Cardiac muscle cell (in vitro differentiated cells and primary cell): ENCODE data around the gene FNDC3B. TPM values are rescaled to one million over a fixed set of nuclear protein-coding genes. Genes with fewer than 3 reads are reported as not detected.
A peak's percentile ranks its signal among the peaks of the same experiment; 100 is the strongest.
"Not testable (repeated sequence)": the region's sequence is repeated elsewhere in the genome, so short reads cannot be mapped to it uniquely, and the experiment has no call there.

Experiments used
- DNase-seq, 2 donors: peaks; one replicate each; pipeline versions ENCODE4 v3.0.0 to v3.0.0-alpha.2; 2010 to 2017; ENCODE audit warnings: low read depth in 1 of 2, low spot score in 1 of 2
- H3K27ac ChIP-seq: fragments of 200-600 bp; sonication (generic); 2 replicates; pipeline ENCODE4 v1.5.1; 2016
- H3K27me3 ChIP-seq: fragments of 200-600 bp; sonication (generic); 2 replicates; pipeline ENCODE4 v1.6.0; 2016; ENCODE audit warnings: control low read depth
- H3K36me3 ChIP-seq: fragments of 200-600 bp; sonication (generic); 2 replicates; pipeline ENCODE4 v1.5.1; 2016; ENCODE audit warnings: control low read depth
- H3K4me1 ChIP-seq: fragments of 200-600 bp; sonication (generic); 2 replicates; pipeline ENCODE4 v1.8.1; 2017; ENCODE audit warnings: low read depth, mild to moderate bottlenecking, mixed run types
- H3K4me3 ChIP-seq: fragments of 200-600 bp; sonication (generic); 2 replicates; pipeline ENCODE4 v1.5.1; 2016; ENCODE audit warnings: mild to moderate bottlenecking
- H3K9me3 ChIP-seq: fragments of 200-600 bp; sonication (generic); 2 replicates; pipeline ENCODE4 v1.5.1; 2017; ENCODE audit warnings: low read depth, mild to moderate bottlenecking, control low read depth
- CTCF ChIP-seq: IDR thresholded peaks from 2 replicates; pipeline ENCODE4 v1.5.1; 2012; ENCODE audit warnings: low read depth, mild to moderate bottlenecking, low read length
- polyA plus RNA-seq: library from polyadenylated mRNA; unstranded; fragments of >200 nt; fragmentation: Nextera tagmentation; extraction: Ambion mirVana; gene quantifications from 2 replicates; pipeline ENCODE4 v1.2.1, GENCODE V29; 2016
- total RNA-seq: library from RNA; depleted of rRNA; stranded (reverse); fragments of >200 nt; gene quantifications from 2 replicates; pipeline ENCODE4 v1.2.3, GENCODE V29; 2016

The FNDC3B gene
- total RNA-seq (56.8 and 62.3 TPM in 2 replicates), polyA plus RNA-seq (52.2 and 55.2 TPM in 2 replicates)

GRCh38 chr3:172039436-172040077 is at the start of gene FNDC3B:
TSS of gene FNDC3B (plus strand) at chr3:172039578. CDS start at chr3:172112480, 72,902 bp downstream.
- Histone ChIP-seq H3K27ac (peak within 1 kb of the TSS; percentile 95), H3K4me3 (peak within 1 kb of the TSS; percentile 88), H3K27me3 (no peaks in the 10 kb centered on the region), H3K36me3 (no peaks in the 10 kb centered on the region), H3K4me1 (peaks cover 37% of the 10 kb centered on the region), H3K9me3 (no peaks in the 10 kb centered on the region)
- no peak for TF ChIP-seq CTCF
- DNase-seq, result peak; percentile 96 to 98

GRCh38 chr3:171990239-171990638 is 49.1 kb upstream of the FNDC3B start:
- not testable (repeated sequence) for H3K4me3 ChIP-seq

GRCh38 chr3:171991166-171991565 is 48.2 kb upstream of the FNDC3B start:
- H3K9me3 ChIP-seq, result no peaks in the 10 kb centered on the region
- no peaks in the 10 kb centered on the region for H3K4me1 ChIP-seq
- no peak overlapping the region for H3K27ac ChIP-seq
- TF ChIP-seq CTCF, result no peak
- no peaks in the 10 kb centered on the region for H3K27me3 ChIP-seq
- H3K36me3 ChIP-seq, result no peaks in the 10 kb centered on the region
- DNase-seq, result no peak
- H3K4me3 ChIP-seq, result no peak overlapping the region

More at GRCh38 chr3:171990239-171990638, 49.1 kb upstream of the FNDC3B start:
- H3K4me1 ChIP-seq, H3K9me3 ChIP-seq, DNase-seq, H3K36me3 ChIP-seq, H3K27ac ChIP-seq, H3K27me3 ChIP-seq: not testable (repeated sequence)

GRCh38 chr3:171994646-171995428 is 44.5 kb upstream of the FNDC3B start:
- no peaks in the 10 kb centered on the region for H3K9me3 ChIP-seq
- peak in 1 of 2 donors; percentile 89 for DNase-seq
- no peak overlapping the region for H3K4me3 ChIP-seq
- no peak for TF ChIP-seq CTCF
- H3K36me3 ChIP-seq, result no peaks in the 10 kb centered on the region
- no peak overlapping the region for H3K27ac ChIP-seq
- H3K4me1 ChIP-seq, result no peaks in the 10 kb centered on the region
- no peaks in the 10 kb centered on the region for H3K27me3 ChIP-seq

- H3K27ac ChIP-seq, result no peak overlapping the region
- no peak for TF ChIP-seq CTCF
- H3K9me3 ChIP-seq, result no peaks in the 10 kb centered on the region
- no peaks in the 10 kb centered on the region for H3K4me1 ChIP-seq
- no peaks in the 10 kb centered on the region for H3K36me3 ChIP-seq
- no peaks in the 10 kb centered on the region for H3K27me3 ChIP-seq
- no peak for DNase-seq
- no peak overlapping the region for H3K4me3 ChIP-seq
Measured at GRCh38 chr3:171995486-171995885, 43.9 kb upstream of the FNDC3B start.

GRCh38 chr3:171996178-171996817 is 43.1 kb upstream of the FNDC3B start:
- no peak overlapping the region for H3K4me3 ChIP-seq
- H3K27me3 ChIP-seq, result no peaks in the 10 kb centered on the region
- no peak for DNase-seq
- no peaks in the 10 kb centered on the region for H3K9me3 ChIP-seq
- H3K36me3 ChIP-seq, result no peaks in the 10 kb centered on the region
- no peak for TF ChIP-seq CTCF
- H3K27ac ChIP-seq, result no peak overlapping the region
- no peaks in the 10 kb centered on the region for H3K4me1 ChIP-seq

- H3K36me3 ChIP-seq, H3K27ac ChIP-seq, DNase-seq, H3K4me3 ChIP-seq, H3K4me1 ChIP-seq, H3K9me3 ChIP-seq, H3K27me3 ChIP-seq: not testable (repeated sequence)
Measured at GRCh38 chr3:171998731-171999130, 40.6 kb upstream of the FNDC3B start.

- not testable (repeated sequence) for H3K27ac ChIP-seq, H3K4me3 ChIP-seq, H3K27me3 ChIP-seq, H3K4me1 ChIP-seq, H3K36me3 ChIP-seq, H3K9me3 ChIP-seq, DNase-seq
Measured at GRCh38 chr3:172001616-172002015, 37.8 kb upstream of the FNDC3B start.
